ENCODE measurements around the gene LCP1. TPM values are rescaled to one million over a fixed set of nuclear protein-coding genes. Genes with fewer than 3 reads are reported as not detected.

The LCP1 gene
- total RNA-seq, 1 donor from 2014 or later: not detected

DNA sequence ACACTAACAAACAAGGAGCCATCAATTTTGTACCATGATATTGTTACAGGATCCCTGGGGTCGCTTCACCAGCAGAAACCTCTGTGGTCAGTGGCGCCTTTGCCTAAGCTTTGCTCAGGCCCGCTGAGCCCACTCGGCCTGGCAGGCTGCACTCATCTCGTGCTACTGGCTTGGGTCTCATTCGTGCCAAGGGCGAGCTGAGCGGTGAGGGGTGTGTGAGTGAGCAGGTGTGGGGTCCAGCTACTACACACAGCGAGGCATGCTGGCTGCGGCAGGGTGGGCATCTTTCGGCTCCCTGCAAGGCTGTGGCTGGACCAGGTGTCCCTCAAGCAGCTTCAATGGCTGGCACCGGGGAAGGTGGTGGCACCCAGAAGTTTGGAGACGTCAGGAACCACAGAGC, 96.2 kb downstream of the LCP1 start:
- TF ChIP-seq, protein P1, sequence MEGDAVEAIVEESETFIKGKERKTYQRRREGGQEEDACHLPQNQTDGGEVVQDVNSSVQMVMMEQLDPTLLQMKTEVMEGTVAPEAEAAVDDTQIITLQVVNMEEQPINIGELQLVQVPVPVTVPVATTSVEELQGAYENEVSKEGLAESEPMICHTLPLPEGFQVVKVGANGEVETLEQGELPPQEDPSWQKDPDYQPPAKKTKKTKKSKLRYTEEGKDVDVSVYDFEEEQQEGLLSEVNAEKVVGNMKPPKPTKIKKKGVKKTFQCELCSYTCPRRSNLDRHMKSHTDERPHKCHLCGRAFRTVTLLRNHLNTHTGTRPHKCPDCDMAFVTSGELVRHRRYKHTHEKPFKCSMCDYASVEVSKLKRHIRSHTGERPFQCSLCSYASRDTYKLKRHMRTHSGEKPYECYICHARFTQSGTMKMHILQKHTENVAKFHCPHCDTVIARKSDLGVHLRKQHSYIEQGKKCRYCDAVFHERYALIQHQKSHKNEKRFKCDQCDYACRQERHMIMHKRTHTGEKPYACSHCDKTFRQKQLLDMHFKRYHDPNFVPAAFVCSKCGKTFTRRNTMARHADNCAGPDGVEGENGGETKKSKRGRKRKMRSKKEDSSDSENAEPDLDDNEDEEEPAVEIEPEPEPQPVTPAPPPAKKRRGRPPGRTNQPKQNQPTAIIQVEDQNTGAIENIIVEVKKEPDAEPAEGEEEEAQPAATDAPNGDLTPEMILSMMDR (IDR thresholded peaks at IDR 0.05): no peak
- no peaks in the 10 kb centered on the region for H3K36me3 Mint-ChIP-seq (ENCODE audit: unreplicated experiment)
- DNase-seq (ENCODE audit: extremely low spot score, unreplicated experiment): no peak
- no peak overlapping the region for H3K4me3 Mint-ChIP-seq (ENCODE audit: unreplicated experiment)
- no peaks in the 10 kb centered on the region for H3K4me1 Mint-ChIP-seq (ENCODE audit: unreplicated experiment)
- no peaks in the 10 kb centered on the region for H3K9me3 Mint-ChIP-seq (ENCODE audit: unreplicated experiment)
- H3K27ac Mint-ChIP-seq (ENCODE audit: unreplicated experiment): no peak overlapping the region
- H3K27me3 Mint-ChIP-seq (ENCODE audit: unreplicated experiment): peaks cover 29% of the 10 kb centered on the region

DNA sequence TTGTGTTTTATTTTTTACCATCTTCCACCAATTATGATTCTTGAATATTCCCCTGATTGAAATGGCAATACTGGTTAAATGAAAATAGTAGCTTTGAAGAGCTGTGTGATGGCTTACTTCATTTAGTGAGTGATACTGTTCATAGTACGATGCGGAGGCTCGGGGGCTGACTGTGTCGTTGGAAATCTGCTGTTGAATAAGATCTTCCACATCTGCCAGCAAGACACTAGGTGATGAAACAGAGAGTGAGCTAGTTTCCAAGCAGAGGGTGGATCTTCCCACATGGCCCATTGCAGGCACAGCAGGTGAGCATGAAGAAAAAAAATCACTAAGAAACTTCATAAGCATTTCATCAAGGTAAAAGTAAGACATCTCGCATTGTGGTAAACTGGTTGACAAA, 99.7 kb downstream of the LCP1 start:
- TF ChIP-seq, protein P1 (IDR thresholded peaks at IDR 0.05): no peak
- no peak for DNase-seq (ENCODE audit: extremely low spot score, unreplicated experiment)
- H3K4me1 Mint-ChIP-seq (ENCODE audit: unreplicated experiment): no peaks in the 10 kb centered on the region
- no peaks in the 10 kb centered on the region for H3K9me3 Mint-ChIP-seq (ENCODE audit: unreplicated experiment)
- no peak overlapping the region for H3K27ac Mint-ChIP-seq (ENCODE audit: unreplicated experiment)
- no peak overlapping the region for H3K4me3 Mint-ChIP-seq (ENCODE audit: unreplicated experiment)
- peaks cover 30% of the 10 kb centered on the region for H3K27me3 Mint-ChIP-seq (ENCODE audit: unreplicated experiment)
- H3K36me3 Mint-ChIP-seq (ENCODE audit: unreplicated experiment): no peaks in the 10 kb centered on the region

DNA sequence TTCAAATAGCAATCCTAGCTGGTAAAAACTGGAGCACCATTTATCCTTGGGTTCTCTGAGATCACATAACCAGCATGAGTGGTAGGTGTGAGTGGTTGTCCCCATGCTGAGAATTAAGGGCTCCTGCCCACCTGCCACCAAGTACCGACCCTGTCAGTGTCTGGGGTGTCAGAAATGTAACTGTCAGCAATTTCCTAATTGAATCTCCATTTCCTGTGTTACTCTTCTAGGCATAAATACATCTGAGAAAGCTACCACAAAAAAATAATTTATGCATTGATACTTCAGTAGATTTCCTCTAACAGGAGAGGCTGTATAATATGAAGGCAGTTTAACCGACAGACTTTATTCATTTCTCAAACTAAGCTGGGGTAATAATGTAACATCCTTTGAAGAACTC, 102.2 kb downstream of the LCP1 start:
- Mint-ChIP-seq H3K27ac (ENCODE audit: unreplicated experiment) (no peak overlapping the region), H3K4me3 (ENCODE audit: unreplicated experiment) (no peak overlapping the region), H3K27me3 (ENCODE audit: unreplicated experiment) (peaks cover 45% of the 10 kb centered on the region), H3K4me1 (ENCODE audit: unreplicated experiment) (no peaks in the 10 kb centered on the region), H3K36me3 (ENCODE audit: unreplicated experiment) (no peaks in the 10 kb centered on the region), H3K9me3 (ENCODE audit: unreplicated experiment) (no peaks in the 10 kb centered on the region)
- TF ChIP-seq, protein P1 (IDR thresholded peaks at IDR 0.05): no peak
- no peak for DNase-seq (ENCODE audit: extremely low spot score, unreplicated experiment)

DNA sequence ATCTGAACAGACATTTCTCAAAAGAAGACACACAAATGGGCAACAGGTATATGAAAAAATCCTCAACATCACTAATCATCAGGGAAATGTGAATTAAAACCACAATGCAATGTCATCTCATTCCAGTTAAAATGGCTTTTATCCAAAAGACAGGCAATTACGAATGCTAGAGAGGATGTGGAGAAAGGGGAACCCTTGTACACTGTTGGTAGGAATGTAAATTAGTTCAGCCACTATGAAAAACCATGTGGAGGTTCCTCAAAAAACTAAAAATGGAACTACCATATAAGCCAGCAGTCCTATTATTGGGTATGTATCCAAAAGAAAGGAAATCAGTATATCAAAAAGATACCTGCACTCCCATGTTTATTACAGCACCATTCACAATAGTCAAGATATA, 104.7 kb downstream of the LCP1 start:
- no peaks in the 10 kb centered on the region for H3K36me3 Mint-ChIP-seq (ENCODE audit: unreplicated experiment)
- H3K27me3 Mint-ChIP-seq (ENCODE audit: unreplicated experiment): peaks cover 42% of the 10 kb centered on the region
- H3K4me1 Mint-ChIP-seq (ENCODE audit: unreplicated experiment): no peaks in the 10 kb centered on the region
- no peak overlapping the region for H3K27ac Mint-ChIP-seq (ENCODE audit: unreplicated experiment)
- TF ChIP-seq, protein P1 (IDR thresholded peaks at IDR 0.05): no peak
- no peak for DNase-seq (ENCODE audit: extremely low spot score, unreplicated experiment)
- H3K9me3 Mint-ChIP-seq (ENCODE audit: unreplicated experiment): no peaks in the 10 kb centered on the region
- no peak overlapping the region for H3K4me3 Mint-ChIP-seq (ENCODE audit: unreplicated experiment)

DNA sequence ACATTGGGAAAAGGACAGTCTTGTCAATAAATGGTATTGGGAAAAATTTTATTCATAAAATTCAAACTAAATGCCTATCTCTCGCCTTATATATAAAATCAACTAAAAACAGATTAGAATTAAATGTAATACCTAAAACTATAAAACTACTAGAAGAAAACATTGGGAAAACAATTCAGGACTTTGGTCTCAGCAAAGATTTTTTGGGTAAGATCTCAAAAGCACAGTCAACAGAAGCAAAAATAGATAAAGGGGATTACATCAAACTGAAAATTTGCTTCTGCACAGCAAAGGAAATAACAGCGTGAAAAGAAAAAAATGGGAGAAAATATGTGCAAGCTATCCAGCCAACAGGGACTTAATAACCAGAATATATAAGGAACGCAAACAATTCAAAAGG, 105.2 kb downstream of the LCP1 start:
- Mint-ChIP-seq H3K4me1 (ENCODE audit: unreplicated experiment) (no peaks in the 10 kb centered on the region), H3K27ac (ENCODE audit: unreplicated experiment) (no peak overlapping the region), H3K27me3 (ENCODE audit: unreplicated experiment) (peaks cover 39% of the 10 kb centered on the region), H3K36me3 (ENCODE audit: unreplicated experiment) (no peaks in the 10 kb centered on the region), H3K9me3 (ENCODE audit: unreplicated experiment) (no peaks in the 10 kb centered on the region), H3K4me3 (ENCODE audit: unreplicated experiment) (no peak overlapping the region)
- TF ChIP-seq, protein P1 (IDR thresholded peaks at IDR 0.05): no peak
- DNase-seq (ENCODE audit: extremely low spot score, unreplicated experiment): no peak

Other genes starting within 250 kb of the LCP1 start
- gene ZC3H13, start 129.4 kb downstream of the LCP1 start, total RNA-seq: 39.3 and 44.3 TPM in 2 replicates
- gene CPB2, start 77.1 kb downstream of the LCP1 start, total RNA-seq: not detected in 2 replicates
- gene LRRC63, start 29.8 kb upstream of the LCP1 start, total RNA-seq: not detected in 2 replicates
- 0.78 and 0.97 TPM in 2 replicates for gene RUBCNL, start 205.1 kb upstream of the LCP1 start, total RNA-seq